GM12878 (cell line): ENCODE measurements around the gene SLC35F3.

Experiments used
- CTCF ChIP-seq, 3 experiments: IDR thresholded peaks in 2 of 3; conservative IDR thresholded peaks in 1 of 3; 2 replicates each; pipeline ENCODE4 v1.5.1; 2011; ENCODE audit warnings: low read depth in 3 of 3, low read length in 3 of 3, mild to moderate bottlenecking in 3 of 3, control low read depth in 2 of 3, moderate library complexity in 2 of 3, inconsistent platforms in 1 of 3, mixed read lengths in 1 of 3; ENCODE audit not compliant: control insufficient read depth in 2 of 3, insufficient read depth in 1 of 3; ENCODE audit errors: extremely low read depth in 1 of 3
- POLR2AphosphoS5 ChIP-seq: IDR thresholded peaks from 2 replicates; pipeline ENCODE4 v1.6.1; 2011; ENCODE audit warnings: mild to moderate bottlenecking, low read length, inconsistent platforms
- SMC3 ChIP-seq: IDR thresholded peaks from 2 replicates; pipeline ENCODE4 v1.6.1; 2011; ENCODE audit warnings: low read length, improper control_type of control experiment, borderline replicate concordance
- USF2 ChIP-seq: IDR thresholded peaks from 2 replicates; pipeline ENCODE4 v1.6.1; 2011; ENCODE audit warnings: low read depth, low read length, improper control_type of control experiment, borderline replicate concordance

GRCh38 chr1:234316937-234317336 is 412.5 kb downstream of the SLC35F3 start:
- TF ChIP-seq CTCF (IDR thresholded peaks at IDR 0.05 in 2 of 3, conservative IDR thresholded peaks at IDR 0.05 in 1 of 3; ENCODE audit: control insufficient read depth in 2 of 3, extremely low read depth in 1 of 3, insufficient read depth in 1 of 3, low read depth in 3 of 3, low read length in 3 of 3) (no peak), SMC3 (no peak), POLR2AphosphoS5 (no peak), USF2 (no peak)
